NCI-H2227 (cell line): ENCODE results near the gene CARD11.
A peak's percentile ranks its signal among the peaks of the same experiment; 100 is the strongest.
"Not testable (repeated sequence)": the region's sequence is repeated elsewhere in the genome, so short reads cannot be mapped to it uniquely, and the experiment has no call there.

Source experiments
- DNase-seq: peaks from one replicate; lab custom pipeline; 2025; ENCODE audit not compliant: unreplicated experiment; lab: John Stamatoyannopoulos, UW

CARD11 gene

DNA sequence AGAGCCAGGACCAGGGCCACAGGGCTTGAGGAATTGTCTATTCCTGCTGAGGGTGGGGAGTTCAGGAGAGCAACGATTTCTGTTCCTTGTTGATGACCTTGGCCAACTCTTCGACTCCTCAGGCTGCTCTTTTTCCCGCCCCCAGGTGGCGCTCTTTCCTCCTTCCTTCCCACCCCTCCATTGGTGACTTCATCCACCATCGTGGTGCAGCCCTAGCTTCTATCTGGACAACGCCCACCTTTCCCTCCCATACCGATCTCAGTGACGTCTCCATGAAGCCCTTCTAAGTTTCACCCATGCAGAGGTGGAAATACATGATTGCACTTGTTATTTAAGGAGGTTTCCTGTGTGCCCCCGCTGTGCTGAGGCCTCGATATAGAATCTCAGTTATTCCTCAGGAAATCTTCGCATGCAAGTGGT, 22.1 kb upstream of the CARD11 start:
- DNase-seq, result no peak

DNA sequence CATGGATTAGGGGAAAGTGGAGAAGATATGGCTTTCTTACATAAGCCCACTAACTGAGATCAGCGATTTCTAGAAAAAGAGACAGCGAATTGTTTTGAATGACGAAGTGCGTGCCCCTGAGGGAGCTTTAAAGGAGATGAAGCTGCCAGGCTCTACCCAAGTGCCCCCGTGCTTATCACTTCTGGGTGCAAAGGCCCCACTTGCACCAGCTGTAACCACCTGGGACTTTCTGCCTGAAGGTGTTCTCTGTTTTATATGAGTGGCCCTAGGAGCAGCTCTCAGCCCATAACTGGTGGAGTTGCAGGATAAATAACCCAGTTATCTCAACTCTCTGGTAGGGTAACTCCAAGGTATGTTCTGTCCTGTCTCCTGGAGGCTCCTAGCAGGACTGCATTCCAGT, 20.4 kb upstream of the CARD11 start:
- no peak for DNase-seq

DNA sequence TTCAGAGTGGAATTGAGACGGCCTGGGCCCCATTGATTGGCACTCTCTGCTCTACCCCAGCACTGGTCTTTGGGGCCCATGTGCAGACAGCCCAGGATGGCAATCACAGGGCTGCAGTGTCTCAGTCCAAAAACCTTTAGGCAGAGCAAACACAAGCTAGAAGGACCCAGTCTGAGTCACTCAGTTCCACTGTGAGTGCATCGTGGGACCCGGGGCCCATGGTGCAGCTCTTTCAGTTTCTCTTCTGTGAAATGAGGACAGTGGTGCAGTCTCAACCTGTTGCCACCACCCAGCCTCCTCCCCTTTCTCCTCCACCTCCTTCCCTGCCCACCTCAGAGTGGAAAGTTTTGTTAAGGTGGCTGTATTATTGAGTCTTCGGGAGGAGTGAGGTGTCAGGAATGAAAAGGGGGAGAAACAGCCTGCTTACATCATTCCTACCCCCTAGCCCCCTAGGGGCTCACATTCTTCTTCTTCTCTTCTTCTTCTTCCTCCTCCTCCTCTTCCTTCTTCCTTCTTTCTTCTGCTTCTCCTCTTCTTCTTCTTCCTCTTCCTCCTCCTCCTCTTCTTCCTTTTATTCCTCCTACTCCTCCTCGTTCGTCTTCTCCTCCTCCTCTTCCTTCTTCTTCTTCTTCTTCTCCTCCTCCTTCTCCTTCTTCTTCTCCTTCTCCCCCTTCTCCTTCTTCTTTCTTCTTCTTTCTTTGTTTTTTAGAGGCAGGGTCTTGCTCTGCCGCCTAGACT, 19.5 kb upstream of the CARD11 start:
- no peak for DNase-seq

DNA sequence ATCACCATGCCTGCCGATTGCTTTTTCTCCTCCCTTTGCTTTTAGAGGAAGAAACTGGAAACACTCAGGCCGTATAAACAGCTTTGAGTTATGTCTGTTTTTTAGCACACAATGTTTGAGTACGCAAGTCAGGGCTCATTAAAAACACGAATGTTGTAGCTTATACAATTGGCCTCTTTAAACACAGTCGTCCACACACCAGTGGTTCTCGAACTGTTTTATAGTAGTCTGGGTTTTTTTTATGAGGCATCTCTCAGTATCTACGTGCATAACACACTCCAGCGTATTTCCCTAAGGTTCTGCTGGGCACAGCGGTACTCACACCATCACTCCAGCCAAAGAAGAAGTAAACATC, 13.4 kb upstream of the CARD11 start:
- DNase-seq, result no peak

- peak; percentile 28 for DNase-seq
These were observed 12.8 kb upstream of the CARD11 start for GRCh38 chr7:3056234-3057065.

DNA sequence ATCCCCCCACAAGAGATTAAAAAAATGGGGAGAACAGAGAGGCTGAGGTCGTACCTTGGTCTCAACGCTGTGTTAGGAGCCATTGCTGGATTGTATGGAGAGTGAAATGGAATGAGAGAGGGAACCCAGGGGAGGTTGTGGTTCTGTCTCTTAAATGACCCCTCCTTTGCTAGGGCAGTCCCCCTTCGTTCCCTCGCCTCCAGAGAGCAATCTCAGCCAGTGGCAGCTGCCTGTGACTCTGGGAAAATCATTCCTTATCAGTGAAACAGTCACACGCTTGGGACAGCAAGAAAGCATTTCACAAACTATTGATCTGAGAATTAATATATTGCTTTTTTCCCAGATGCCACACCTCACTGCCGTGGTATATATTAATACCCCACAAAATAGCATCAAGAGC, 12.0 kb upstream of the CARD11 start:
- DNase-seq, result no peak

- DNase-seq, result no peak
These were observed 692 bp downstream of the CARD11 start for GRCh38 chr7:3042861-3043489.

GRCh38 chr7:3041986-3042675, 1.5 kb downstream of the CARD11 start:
- no peak for DNase-seq

DNA sequence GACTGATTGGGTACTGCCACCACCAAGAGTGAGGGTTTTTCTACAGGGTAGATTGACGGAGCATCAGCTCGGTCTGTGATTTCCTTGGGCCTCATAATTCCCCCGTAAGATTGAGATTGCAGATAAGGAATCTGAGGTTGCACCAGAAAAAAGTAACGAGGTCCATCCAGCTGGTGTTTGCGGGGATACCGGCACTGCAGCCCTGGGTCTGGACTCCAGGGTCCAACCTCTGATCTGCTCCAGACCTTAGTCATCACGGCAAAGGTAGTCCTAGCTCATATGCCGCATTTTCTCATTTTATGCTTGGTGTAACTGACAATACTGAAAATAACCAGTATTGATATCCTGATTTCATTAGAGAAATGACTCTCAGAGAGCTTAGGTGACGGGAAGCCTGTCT, 3.9 kb downstream of the CARD11 start:
- no peak for DNase-seq

DNA sequence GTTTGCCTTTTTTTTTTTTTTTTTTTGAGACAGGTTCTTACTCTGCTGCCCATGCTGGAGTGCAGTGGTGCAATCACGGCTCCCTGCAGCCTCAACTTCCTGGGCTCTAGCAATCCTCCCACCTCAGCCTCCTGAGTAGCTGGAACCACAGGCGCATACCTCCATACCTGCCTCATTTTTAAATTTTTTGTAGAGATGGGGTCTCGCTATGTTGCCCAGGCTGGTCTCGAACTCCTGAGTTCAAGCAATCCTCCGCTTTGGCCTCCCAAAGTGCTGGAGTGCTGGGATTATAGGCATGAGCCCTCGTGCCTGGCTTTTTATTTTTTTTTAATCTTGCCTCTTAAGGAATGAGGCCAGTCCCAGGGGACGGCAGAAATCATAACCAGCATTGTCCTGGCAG, 5.7 kb downstream of the CARD11 start:
- not testable (repeated sequence) for DNase-seq

GRCh38 chr7:3037259-3037658, 6.4 kb downstream of the CARD11 start:
- DNase-seq, result no peak

- DNase-seq, result no peak
These were observed 9.0 kb downstream of the CARD11 start for GRCh38 chr7:3034591-3035150.

- DNase-seq, result no peak
These were observed 10.1 kb downstream of the CARD11 start for GRCh38 chr7:3033581-3033980.

GRCh38 chr7:3033136-3033535, 10.5 kb downstream of the CARD11 start:
- DNase-seq, result no peak

- no peak for DNase-seq
These were observed 11.4 kb downstream of the CARD11 start for GRCh38 chr7:3032256-3032655.

GRCh38 chr7:3029138-3029537, 14.5 kb downstream of the CARD11 start:
- no peak for DNase-seq

- no peak for DNase-seq
These were observed 14.9 kb downstream of the CARD11 start for GRCh38 chr7:3028758-3029093.

- no peak for DNase-seq
These were observed 15.5 kb downstream of the CARD11 start for GRCh38 chr7:3028071-3028757.

- peak; percentile 7 for DNase-seq
These were observed 16.4 kb downstream of the CARD11 start for GRCh38 chr7:3027005-3027845.

GRCh38 chr7:3025616-3026015, 18.1 kb downstream of the CARD11 start:
- DNase-seq, result no peak
